Suprapubic skin (tissue), 4 donors: Measurements from ENCODE around the gene PPT1. TPM values are rescaled to one million over a fixed set of nuclear protein-coding genes. Genes with fewer than 3 reads are reported as not detected.

Experiments
- DNase-seq, 2 donors: peaks; one replicate each; pipeline ENCODE4 v3.0.0-alpha.2; 2019; ENCODE audit warnings: low spot score in 2 of 2
- H3K27ac ChIP-seq: fragments of 200-600 bp; sonication (generic); one replicate; pipeline ENCODE4 v1.5.1; 2019
- H3K27me3 ChIP-seq: fragments of 200-600 bp; sonication (generic); one replicate; pipeline ENCODE4 v1.5.1; 2019
- H3K36me3 ChIP-seq: fragments of 200-600 bp; sonication (generic); one replicate; pipeline ENCODE4 v1.5.1; 2019
- H3K4me1 ChIP-seq: fragments of 200-600 bp; sonication (generic); one replicate; pipeline ENCODE4 v1.5.1; 2019
- H3K4me3 ChIP-seq: fragments of 200-600 bp; sonication (generic); one replicate; pipeline ENCODE4 v1.5.1; 2019; ENCODE audit warnings: mild to moderate bottlenecking
- H3K9me3 ChIP-seq: fragments of 200-600 bp; sonication (generic); one replicate; pipeline ENCODE4 v1.5.1; 2019
- EP300 ChIP-seq: sonication (generic); formaldehyde crosslinking; IDR thresholded peaks from one replicate; pipeline ENCODE4 v1.6.1; 2017; ENCODE audit warnings: antibody characterized with exemption
- POLR2A ChIP-seq, 2 donors: fragments of 450-650 bp; IDR thresholded peaks; one replicate each; pipeline ENCODE4 v1.6.1; 2017; ENCODE audit warnings: antibody characterized with exemption in 2 of 2, mild to moderate bottlenecking in 2 of 2, moderate library complexity in 2 of 2
- POLR2AphosphoS5 ChIP-seq, 3 donors: sonication (generic); formaldehyde crosslinking; IDR thresholded peaks; one replicate each; pipeline ENCODE4 v1.6.1; 2017; ENCODE audit warnings: antibody characterized with exemption in 3 of 3
- WGBS: methylation state at CpG from one replicate; pipeline ENCODE4 v1.1.5; 2018; 5-methylcytosine and 5-hydroxymethylcytosine counted together
- total RNA-seq, 4 donors: library from RNA; depleted of rRNA; stranded (reverse); fragments of >200 nt; gene quantifications; one replicate each; pipeline ENCODE4 v1.1.0, GENCODE V29; 2016
- TF ChIP-seq, protein P1 (sequence below), 2 donors: fragments of 200-600 bp in 1 of 2; fragments of 450-650 bp in 1 of 2; sonication (generic) in 1 of 2; IDR thresholded peaks; one replicate each; pipeline ENCODE4 v1.5.1; 2016 to 2019; ENCODE audit warnings: antibody characterized with exemption in 2 of 2, mild to moderate bottlenecking in 1 of 2, moderate library complexity in 1 of 2

Gene PPT1
- total RNA-seq, 4 donors from 2014 or later = 33.5 to 57.7 (median 42.6) TPM

DNA sequence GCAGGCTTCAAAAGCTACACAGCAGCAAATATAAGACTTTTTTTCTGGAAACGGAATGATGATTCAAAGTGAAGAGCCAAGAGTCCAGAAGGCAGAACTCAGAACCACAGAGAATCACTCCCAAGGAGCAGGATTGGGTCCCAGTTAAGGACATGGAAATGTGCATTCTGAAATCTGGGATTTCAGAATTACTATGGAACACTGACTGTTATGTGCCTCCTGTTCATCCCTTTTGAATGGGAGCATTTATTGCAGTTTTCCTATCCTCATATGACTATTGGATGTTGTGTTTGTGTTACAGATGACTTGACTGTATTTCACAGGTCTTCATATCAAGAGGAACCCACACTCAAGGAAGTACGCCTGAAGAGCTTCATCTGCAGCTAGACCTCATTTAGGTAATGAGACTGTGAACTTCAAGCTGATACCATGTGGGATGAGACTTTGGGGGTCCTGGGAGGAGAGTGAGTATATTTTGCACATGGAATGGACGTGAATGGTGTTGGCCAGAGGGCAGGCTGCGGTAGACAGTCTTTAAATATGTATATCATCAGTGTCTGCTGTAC, 73.6 kb downstream of the PPT1 start:
- TF ChIP-seq, protein P1, sequence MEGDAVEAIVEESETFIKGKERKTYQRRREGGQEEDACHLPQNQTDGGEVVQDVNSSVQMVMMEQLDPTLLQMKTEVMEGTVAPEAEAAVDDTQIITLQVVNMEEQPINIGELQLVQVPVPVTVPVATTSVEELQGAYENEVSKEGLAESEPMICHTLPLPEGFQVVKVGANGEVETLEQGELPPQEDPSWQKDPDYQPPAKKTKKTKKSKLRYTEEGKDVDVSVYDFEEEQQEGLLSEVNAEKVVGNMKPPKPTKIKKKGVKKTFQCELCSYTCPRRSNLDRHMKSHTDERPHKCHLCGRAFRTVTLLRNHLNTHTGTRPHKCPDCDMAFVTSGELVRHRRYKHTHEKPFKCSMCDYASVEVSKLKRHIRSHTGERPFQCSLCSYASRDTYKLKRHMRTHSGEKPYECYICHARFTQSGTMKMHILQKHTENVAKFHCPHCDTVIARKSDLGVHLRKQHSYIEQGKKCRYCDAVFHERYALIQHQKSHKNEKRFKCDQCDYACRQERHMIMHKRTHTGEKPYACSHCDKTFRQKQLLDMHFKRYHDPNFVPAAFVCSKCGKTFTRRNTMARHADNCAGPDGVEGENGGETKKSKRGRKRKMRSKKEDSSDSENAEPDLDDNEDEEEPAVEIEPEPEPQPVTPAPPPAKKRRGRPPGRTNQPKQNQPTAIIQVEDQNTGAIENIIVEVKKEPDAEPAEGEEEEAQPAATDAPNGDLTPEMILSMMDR (IDR thresholded peaks at IDR 0.05) = no peak
- no peak for TF ChIP-seq EP300
- no peak for TF ChIP-seq POLR2AphosphoS5 (IDR thresholded peaks at IDR 0.05)
- no peak for TF ChIP-seq POLR2A (IDR thresholded peaks at IDR 0.05)
- Histone ChIP-seq H3K4me1 (no peaks in the 10 kb centered on the region), H3K27ac (no peak overlapping the region), H3K36me3 (no peaks in the 10 kb centered on the region), H3K27me3 (no peaks in the 10 kb centered on the region), H3K4me3 (no peak overlapping the region), H3K9me3 (no peaks in the 10 kb centered on the region)
- DNase-seq = no peak
- WGBS = 82% methylated on average over 4 of the region's 4 CpGs

Other genes starting within 250 kb of the PPT1 start
- gene TRIT1, start 213.7 kb downstream of the PPT1 start, total RNA-seq = 10 to 100 TPM; 14.1 to 50.7 (median 31.2) TPM
- 100 to 1,000 TPM in 2 of 4 donors, 10 to 100 TPM in 2; 62.7 to 131 (median 95.1) TPM for gene MYCL, start 195.3 kb downstream of the PPT1 start, total RNA-seq
- 100 to 1,000 TPM; 169 to 416 (median 303) TPM for gene MFSD2A, start 142.1 kb downstream of the PPT1 start, total RNA-seq
- gene CAP1, start 56.5 kb downstream of the PPT1 start, total RNA-seq = 100 to 1,000 TPM; 102 to 154 (median 123) TPM
- gene RLF, start 64.1 kb upstream of the PPT1 start, total RNA-seq = 10 to 100 TPM; 17.3 to 32.9 (median 21.3) TPM
- not detected for gene TMCO2, start 150.7 kb upstream of the PPT1 start, total RNA-seq
- gene ZMPSTE24, start 161.0 kb upstream of the PPT1 start, total RNA-seq = 10 to 100 TPM; 30.3 to 42.2 (median 34.9) TPM
- gene COL9A2, start 220.0 kb upstream of the PPT1 start, total RNA-seq = 1 to 10 TPM; 3.3 to 5.4 (median 3.6) TPM